Cardiac muscle cell (in vitro differentiated cells and primary cell): ENCODE results near the gene OR10X1. TPM values are rescaled to one million over a fixed set of nuclear protein-coding genes. Genes with fewer than 3 reads are reported as not detected.

Experiments
- DNase-seq, 2 donors: peaks; one replicate each; pipeline versions ENCODE4 v3.0.0 to v3.0.0-alpha.2; 2010 to 2017; ENCODE audit warnings: low read depth in 1 of 2, low spot score in 1 of 2
- H3K27ac ChIP-seq: fragments of 200-600 bp; sonication (generic); 2 replicates; pipeline ENCODE4 v1.5.1; 2016
- H3K27me3 ChIP-seq: fragments of 200-600 bp; sonication (generic); 2 replicates; pipeline ENCODE4 v1.6.0; 2016; ENCODE audit warnings: control low read depth
- H3K36me3 ChIP-seq: fragments of 200-600 bp; sonication (generic); 2 replicates; pipeline ENCODE4 v1.5.1; 2016; ENCODE audit warnings: control low read depth
- H3K4me1 ChIP-seq: fragments of 200-600 bp; sonication (generic); 2 replicates; pipeline ENCODE4 v1.8.1; 2017; ENCODE audit warnings: low read depth, mild to moderate bottlenecking, mixed run types
- H3K4me3 ChIP-seq: fragments of 200-600 bp; sonication (generic); 2 replicates; pipeline ENCODE4 v1.5.1; 2016; ENCODE audit warnings: mild to moderate bottlenecking
- H3K9me3 ChIP-seq: fragments of 200-600 bp; sonication (generic); 2 replicates; pipeline ENCODE4 v1.5.1; 2017; ENCODE audit warnings: low read depth, mild to moderate bottlenecking, control low read depth
- polyA plus RNA-seq: library from polyadenylated mRNA; unstranded; fragments of >200 nt; fragmentation: Nextera tagmentation; extraction: Ambion mirVana; gene quantifications from 2 replicates; pipeline ENCODE4 v1.2.1, GENCODE V29; 2016
- total RNA-seq: library from RNA; depleted of rRNA; stranded (reverse); fragments of >200 nt; gene quantifications from 2 replicates; pipeline ENCODE4 v1.2.3, GENCODE V29; 2016
- TF ChIP-seq, protein P1 (sequence below): IDR thresholded peaks from 2 replicates; pipeline ENCODE4 v1.5.1; 2012; ENCODE audit warnings: low read depth, mild to moderate bottlenecking, low read length

OR10X1 gene
- total and polyA plus RNA-seq, 2 experiments from 2014 or later, result not detected

DNA sequence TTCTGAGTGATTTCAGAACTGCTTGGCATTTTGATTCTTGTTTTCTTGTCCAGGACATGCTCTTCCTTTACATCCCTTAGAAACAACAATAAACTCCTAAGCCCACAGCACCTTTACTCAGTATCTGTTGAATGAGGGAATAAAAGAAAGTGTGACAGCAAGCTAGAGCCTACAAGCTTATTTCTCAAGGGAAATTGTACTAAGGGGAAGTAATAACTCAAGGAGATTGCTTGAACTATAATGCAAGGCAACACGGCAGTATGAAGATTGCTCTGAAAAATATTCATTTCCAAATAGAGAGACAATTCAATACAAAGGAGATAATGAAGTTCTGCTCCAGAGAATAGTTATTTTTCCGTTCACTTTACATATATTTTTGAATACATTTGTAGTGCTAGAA is 15.8 kb downstream of the OR10X1 start:
- no peaks in the 10 kb centered on the region for H3K9me3 ChIP-seq
- H3K36me3 ChIP-seq, result no peaks in the 10 kb centered on the region
- H3K4me1 ChIP-seq, result peaks cover 3% of the 10 kb centered on the region
- no peak overlapping the region for H3K27ac ChIP-seq
- H3K4me3 ChIP-seq, result no peak overlapping the region
- no peaks in the 10 kb centered on the region for H3K27me3 ChIP-seq
- no peak for DNase-seq
- TF ChIP-seq, protein P1, sequence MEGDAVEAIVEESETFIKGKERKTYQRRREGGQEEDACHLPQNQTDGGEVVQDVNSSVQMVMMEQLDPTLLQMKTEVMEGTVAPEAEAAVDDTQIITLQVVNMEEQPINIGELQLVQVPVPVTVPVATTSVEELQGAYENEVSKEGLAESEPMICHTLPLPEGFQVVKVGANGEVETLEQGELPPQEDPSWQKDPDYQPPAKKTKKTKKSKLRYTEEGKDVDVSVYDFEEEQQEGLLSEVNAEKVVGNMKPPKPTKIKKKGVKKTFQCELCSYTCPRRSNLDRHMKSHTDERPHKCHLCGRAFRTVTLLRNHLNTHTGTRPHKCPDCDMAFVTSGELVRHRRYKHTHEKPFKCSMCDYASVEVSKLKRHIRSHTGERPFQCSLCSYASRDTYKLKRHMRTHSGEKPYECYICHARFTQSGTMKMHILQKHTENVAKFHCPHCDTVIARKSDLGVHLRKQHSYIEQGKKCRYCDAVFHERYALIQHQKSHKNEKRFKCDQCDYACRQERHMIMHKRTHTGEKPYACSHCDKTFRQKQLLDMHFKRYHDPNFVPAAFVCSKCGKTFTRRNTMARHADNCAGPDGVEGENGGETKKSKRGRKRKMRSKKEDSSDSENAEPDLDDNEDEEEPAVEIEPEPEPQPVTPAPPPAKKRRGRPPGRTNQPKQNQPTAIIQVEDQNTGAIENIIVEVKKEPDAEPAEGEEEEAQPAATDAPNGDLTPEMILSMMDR, result no peak

GRCh38 chr1:158559696-158560095 is 20.0 kb downstream of the OR10X1 start:
- DNase-seq, result no peak
- Histone ChIP-seq H3K27ac (no peak overlapping the region), H3K4me1 (peaks cover 3% of the 10 kb centered on the region), H3K4me3 (no peak overlapping the region), H3K27me3 (no peaks in the 10 kb centered on the region), H3K9me3 (no peaks in the 10 kb centered on the region), H3K36me3 (no peaks in the 10 kb centered on the region)
- TF ChIP-seq, protein P1, result no peak

DNA sequence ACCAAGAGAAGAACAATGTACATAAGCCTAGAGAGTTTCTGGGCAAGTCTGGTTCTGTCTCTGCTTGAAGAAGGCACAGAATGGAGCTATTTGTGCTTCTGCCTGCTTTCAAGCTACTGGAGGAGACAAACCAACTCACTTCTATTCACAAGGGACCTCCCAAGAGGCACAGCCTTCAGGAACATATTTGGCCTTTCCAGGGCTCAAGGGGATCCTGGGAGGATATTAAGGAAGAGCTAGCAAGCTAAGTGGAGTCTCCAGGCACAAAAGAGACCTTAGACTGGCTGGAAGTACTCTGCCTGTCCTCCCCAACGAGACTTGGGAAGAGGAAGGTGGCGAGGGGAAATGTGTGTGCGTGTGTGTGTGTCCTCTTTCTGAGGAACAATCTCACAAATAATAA is 25.3 kb downstream of the OR10X1 start, which contains the start of gene OR6Y1:
TSS of gene OR6Y1 (minus strand) at position 54 of the 400 bp plus-strand sequence. CDS start 6,300 bp downstream, outside the sequence.
- H3K27me3 ChIP-seq, result no peaks in the 10 kb centered on the region
- no peaks in the 10 kb centered on the region for H3K9me3 ChIP-seq
- no peak within 1 kb of the TSS for H3K4me3 ChIP-seq
- no peak within 1 kb of the TSS for H3K27ac ChIP-seq
- DNase-seq, result no peak
- no peaks in the 10 kb centered on the region for H3K4me1 ChIP-seq
- TF ChIP-seq, protein P1, result no peak
- no peaks in the 10 kb centered on the region for H3K36me3 ChIP-seq

DNA sequence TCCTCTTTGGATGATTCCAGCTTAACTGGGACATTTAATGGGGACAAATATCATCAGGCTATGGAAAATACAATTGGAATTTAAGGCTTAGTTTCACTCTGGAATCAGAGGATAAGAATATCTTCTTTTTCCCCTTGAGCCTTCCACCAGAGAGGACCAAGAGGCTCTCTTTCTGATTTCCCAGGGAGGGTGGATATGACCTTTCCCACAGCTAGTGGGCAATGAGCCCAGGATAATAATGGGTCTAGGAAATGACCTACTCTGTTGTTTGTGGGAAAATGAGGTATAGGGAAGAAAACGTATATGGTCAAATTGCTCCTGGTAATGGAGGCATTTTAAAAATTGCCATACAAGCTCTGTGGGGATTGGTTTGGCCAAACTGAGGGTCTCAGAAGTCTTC is 27.4 kb downstream of the OR10X1 start:
- Histone ChIP-seq H3K4me1 (no peaks in the 10 kb centered on the region), H3K36me3 (no peaks in the 10 kb centered on the region), H3K27ac (no peak overlapping the region), H3K9me3 (no peaks in the 10 kb centered on the region), H3K27me3 (no peaks in the 10 kb centered on the region), H3K4me3 (no peak overlapping the region)
- TF ChIP-seq, protein P1, result no peak
- DNase-seq, result no peak

- no peaks in the 10 kb centered on the region for H3K27me3 ChIP-seq
- DNase-seq, result no peak
- no peaks in the 10 kb centered on the region for H3K4me1 ChIP-seq
- no peaks in the 10 kb centered on the region for H3K9me3 ChIP-seq
- no peak overlapping the region for H3K27ac ChIP-seq
- TF ChIP-seq, protein P1, result no peak
- H3K4me3 ChIP-seq, result no peak overlapping the region
- no peaks in the 10 kb centered on the region for H3K36me3 ChIP-seq
Measured at GRCh38 chr1:158547533-158547932, 32.2 kb downstream of the OR10X1 start.

DNA sequence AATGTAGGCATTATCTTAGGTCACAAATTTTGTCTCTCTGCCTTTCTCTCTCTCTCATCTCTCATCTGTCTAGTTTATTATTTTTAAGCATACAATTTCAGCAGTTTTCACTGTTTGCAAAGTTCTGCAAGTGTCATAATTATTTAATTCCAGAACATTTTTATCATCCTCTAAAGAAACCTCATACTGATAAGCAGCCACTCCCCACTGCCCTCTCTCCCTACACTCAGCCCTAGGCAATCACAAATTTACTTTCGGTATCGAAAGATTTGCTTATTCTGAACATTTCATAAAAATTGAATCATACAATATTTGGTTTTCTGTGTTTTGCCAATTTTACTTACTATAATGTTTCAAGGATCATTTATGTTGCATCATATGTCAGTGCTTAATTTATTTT is 42.1 kb downstream of the OR10X1 start:
- H3K4me3 ChIP-seq, result no peak overlapping the region
- TF ChIP-seq, protein P1, result no peak
- no peaks in the 10 kb centered on the region for H3K36me3 ChIP-seq
- H3K9me3 ChIP-seq, result no peaks in the 10 kb centered on the region
- H3K27ac ChIP-seq, result no peak overlapping the region
- H3K27me3 ChIP-seq, result no peaks in the 10 kb centered on the region
- H3K4me1 ChIP-seq, result peaks cover 30% of the 10 kb centered on the region
- DNase-seq, result no peak
